Measurements from ENCODE around the gene RIN3. TPM values are rescaled to one million over a fixed set of nuclear protein-coding genes. Genes with fewer than 3 reads are reported as not detected.

RIN3 gene
- total RNA-seq, 1 donor from 2014 or later: 0.22 TPM

GRCh38 chr14:92692822-92693226 lies 179.2 kb downstream of the RIN3 start:
- no peak overlapping the region for H3K9ac ChIP-seq
- H3K4me3 Mint-ChIP-seq: no peak overlapping the region
- H3K4me2 ChIP-seq: no peak overlapping the region
- no peaks in the 10 kb centered on the region for H3K36me3 Mint-ChIP-seq
- H3K4me1 Mint-ChIP-seq: peaks cover 7% of the 10 kb centered on the region
- H3K27ac ChIP-seq: no peak overlapping the region
- no peaks in the 10 kb centered on the region for H4K20me1 ChIP-seq (ENCODE audit: low read depth)
- H3K27me3 ChIP-seq: peaks cover 17% of the 10 kb centered on the region
- H3K4me1 ChIP-seq: peaks cover under 1% of the 10 kb centered on the region
- H3K27me3 Mint-ChIP-seq (ENCODE audit: insufficient read depth, low read depth): peaks cover 17% of the 10 kb centered on the region
- no peaks in the 10 kb centered on the region for H3K36me3 ChIP-seq
- no peak overlapping the region for H3K27ac Mint-ChIP-seq
- no peak overlapping the region for H2AFZ ChIP-seq (replicated peaks)
- TF ChIP-seq EZH2 (IDR thresholded peaks at IDR 0.05) (no peak), EZH2phosphoT487 (IDR thresholded peaks at IDR 0.05) (no peak), CTCF (IDR thresholded peaks at IDR 0.05) (no peak)
- DNase-seq (ENCODE audit: low spot score): no peak
- H3K9me3 Mint-ChIP-seq: no peaks in the 10 kb centered on the region
- no peak overlapping the region for H3K4me3 ChIP-seq
- H3K9me3 ChIP-seq (ENCODE audit: low read depth): no peaks in the 10 kb centered on the region
- H3F3A ChIP-seq (ENCODE audit: low read depth): no peaks in the 10 kb centered on the region
- no peaks in the 10 kb centered on the region for H3K79me2 ChIP-seq (ENCODE audit: low read depth)

- H3K9me3 Mint-ChIP-seq: no peaks in the 10 kb centered on the region
- Histone ChIP-seq H3K79me2 (ENCODE audit: low read depth) (no peaks in the 10 kb centered on the region), H3K27ac (no peak overlapping the region), H3K4me3 (no peak overlapping the region), H3K9me3 (ENCODE audit: low read depth) (no peaks in the 10 kb centered on the region), H3K36me3 (no peaks in the 10 kb centered on the region), H3K4me1 (no peaks in the 10 kb centered on the region), H2AFZ (replicated peaks) (no peak overlapping the region), H3K4me2 (no peak overlapping the region), H3F3A (ENCODE audit: low read depth) (no peaks in the 10 kb centered on the region), H4K20me1 (ENCODE audit: low read depth) (no peaks in the 10 kb centered on the region), H3K9ac (no peak overlapping the region), H3K27me3 (peaks cover 3% of the 10 kb centered on the region)
- no peak for DNase-seq (ENCODE audit: low spot score)
- no peak overlapping the region for H3K4me3 Mint-ChIP-seq
- peaks cover 7% of the 10 kb centered on the region for H3K4me1 Mint-ChIP-seq
- no peaks in the 10 kb centered on the region for H3K36me3 Mint-ChIP-seq
- peak overlapping the region; percentile 66 for H3K27ac Mint-ChIP-seq
- peaks cover 13% of the 10 kb centered on the region for H3K27me3 Mint-ChIP-seq (ENCODE audit: insufficient read depth, low read depth)
- TF ChIP-seq EZH2phosphoT487 (IDR thresholded peaks at IDR 0.05) (no peak), EZH2 (IDR thresholded peaks at IDR 0.05) (no peak), CTCF (IDR thresholded peaks at IDR 0.05) (no peak)
Observed at GRCh38 chr14:92693998-92694795, 180.6 kb downstream of the RIN3 start.

- peak overlapping the region; percentile 66 for H3K27ac Mint-ChIP-seq
- no peak overlapping the region for H3K4me3 Mint-ChIP-seq
- Histone ChIP-seq H4K20me1 (ENCODE audit: low read depth) (no peaks in the 10 kb centered on the region), H3K9ac (no peak overlapping the region), H2AFZ (replicated peaks) (no peak overlapping the region), H3F3A (ENCODE audit: low read depth) (no peaks in the 10 kb centered on the region), H3K9me3 (ENCODE audit: low read depth) (no peaks in the 10 kb centered on the region), H3K4me2 (no peak overlapping the region), H3K4me1 (no peaks in the 10 kb centered on the region), H3K36me3 (no peaks in the 10 kb centered on the region), H3K79me2 (ENCODE audit: low read depth) (no peaks in the 10 kb centered on the region), H3K27me3 (no peaks in the 10 kb centered on the region), H3K27ac (no peak overlapping the region), H3K4me3 (no peak overlapping the region)
- peaks cover 7% of the 10 kb centered on the region for H3K4me1 Mint-ChIP-seq
- DNase-seq (ENCODE audit: low spot score): no peak
- H3K27me3 Mint-ChIP-seq (ENCODE audit: insufficient read depth, low read depth): peaks cover 13% of the 10 kb centered on the region
- H3K9me3 Mint-ChIP-seq: no peaks in the 10 kb centered on the region
- no peaks in the 10 kb centered on the region for H3K36me3 Mint-ChIP-seq
- TF ChIP-seq CTCF (IDR thresholded peaks at IDR 0.05) (no peak), EZH2 (IDR thresholded peaks at IDR 0.05) (no peak), EZH2phosphoT487 (IDR thresholded peaks at IDR 0.05) (no peak)
Observed at GRCh38 chr14:92694807-92695206, 181.2 kb downstream of the RIN3 start.

Data from neural progenitor cell (in vitro differentiated cells).